GM21786 (cell line): ENCODE results near the gene IQCE.
"Not testable (repeated sequence)": the region's sequence is repeated elsewhere in the genome, so short reads cannot be mapped to it uniquely, and the experiment has no call there.

Source experiments
- ATAC-seq: cut with Tn5 transposase; IDR thresholded peaks from one replicate; pipeline ENCODE4 v1.9.1; 2021; ENCODE audit not compliant: unreplicated experiment

IQCE gene

DNA sequence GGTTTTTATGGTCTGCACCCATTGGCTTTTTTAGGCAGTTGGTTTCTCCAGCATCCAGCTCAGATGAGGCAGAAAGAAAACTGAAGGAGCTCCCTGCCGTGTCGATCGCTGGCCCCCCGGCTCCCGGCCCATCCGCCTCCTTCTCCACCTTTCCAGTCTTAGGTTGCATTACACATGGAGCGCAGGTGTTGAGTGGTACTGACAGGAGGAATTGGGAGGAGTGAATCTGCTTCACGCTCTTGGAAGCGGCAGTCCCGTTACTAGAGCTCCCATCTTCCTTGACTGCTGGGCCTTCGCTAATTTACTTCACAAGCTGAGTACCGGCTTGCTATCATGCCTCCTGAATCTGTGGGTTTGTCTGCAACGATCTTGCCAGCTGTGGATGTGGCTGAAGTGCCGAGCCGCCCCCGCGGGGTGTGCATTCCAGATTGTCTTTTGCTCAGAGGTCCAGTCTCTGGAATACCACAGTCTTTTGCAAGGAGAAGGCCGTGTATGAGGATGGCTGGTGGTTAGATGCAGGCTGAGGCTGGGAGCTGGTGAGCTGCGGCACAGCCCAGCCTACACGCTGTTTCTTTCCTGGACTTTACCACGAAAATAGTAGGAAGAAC, 17.1 kb downstream of the IQCE start:
- no peak for ATAC-seq

DNA sequence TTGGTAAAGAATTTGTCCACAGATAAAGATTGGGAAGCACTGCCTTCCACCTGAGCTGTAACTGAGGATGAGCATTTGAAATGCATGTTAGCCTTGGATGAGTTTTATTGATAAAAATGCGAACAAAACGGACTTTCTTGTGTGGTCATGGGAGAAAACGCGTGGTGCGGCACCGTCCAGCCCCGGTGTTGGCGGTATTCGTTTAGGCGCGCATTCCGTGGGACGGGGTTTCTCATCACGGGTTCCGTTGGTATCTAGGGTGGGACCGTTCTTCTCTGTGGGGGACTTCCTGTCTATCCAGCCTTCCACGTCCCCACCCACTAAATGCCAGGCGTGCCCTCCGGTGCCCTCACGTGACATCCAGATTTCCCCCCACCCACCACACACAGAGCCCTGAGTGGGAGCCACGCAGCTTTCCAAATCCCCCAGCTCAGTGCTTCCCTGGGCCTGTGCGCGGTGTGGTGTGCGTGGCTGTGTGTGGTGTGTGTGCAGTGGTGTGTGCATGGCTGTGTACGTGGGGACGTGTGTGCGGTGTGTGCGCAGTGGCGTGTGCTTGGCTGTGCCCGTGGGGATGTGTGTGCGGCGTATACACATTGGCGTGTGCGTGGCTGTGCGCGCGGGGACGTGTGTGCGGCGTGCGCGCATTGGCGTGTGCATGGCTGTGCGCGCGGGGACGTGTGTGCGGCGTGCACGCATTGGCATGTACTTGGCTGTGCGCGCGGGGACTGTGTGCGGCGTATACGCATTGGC, 18.1 kb downstream of the IQCE start:
- ATAC-seq = no peak

DNA sequence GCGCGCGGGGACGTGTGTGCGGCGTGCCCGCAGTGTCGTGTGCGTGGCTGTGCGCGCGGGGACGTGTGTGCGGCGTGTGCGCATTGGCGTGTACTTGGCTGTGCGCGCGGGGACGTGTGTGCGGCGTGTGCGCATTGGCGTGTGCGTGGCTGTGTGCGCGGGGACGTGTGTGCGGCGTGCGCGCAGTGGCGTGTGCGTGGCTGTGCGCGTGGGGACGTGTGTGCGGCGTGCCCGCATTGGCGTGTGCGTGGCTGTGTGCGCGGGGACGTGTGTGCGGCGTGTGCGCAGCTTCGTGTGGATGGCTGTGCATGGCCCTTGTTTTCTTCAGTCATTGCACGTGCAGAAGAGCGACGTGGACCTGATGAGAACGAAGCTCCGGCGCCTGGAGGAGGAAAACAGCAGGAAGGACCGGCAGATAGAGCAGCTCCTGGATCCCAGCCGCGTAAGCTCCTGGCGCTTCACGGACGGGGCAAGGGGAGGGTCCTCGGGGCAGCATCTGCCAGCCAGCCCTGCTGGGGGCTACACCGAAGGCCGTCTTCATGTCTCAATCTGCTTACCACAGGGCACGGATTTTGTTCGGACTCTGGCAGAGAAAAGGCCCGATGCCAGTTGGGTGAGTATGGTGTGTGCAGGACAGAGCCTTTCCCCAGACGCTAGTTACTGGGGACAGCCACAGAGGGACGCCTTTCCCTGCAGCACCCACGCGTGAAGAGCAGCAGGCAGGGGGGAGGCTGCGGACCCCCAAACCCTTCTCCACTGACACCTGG, 19.3 kb downstream of the IQCE start:
- ATAC-seq = no peak

DNA sequence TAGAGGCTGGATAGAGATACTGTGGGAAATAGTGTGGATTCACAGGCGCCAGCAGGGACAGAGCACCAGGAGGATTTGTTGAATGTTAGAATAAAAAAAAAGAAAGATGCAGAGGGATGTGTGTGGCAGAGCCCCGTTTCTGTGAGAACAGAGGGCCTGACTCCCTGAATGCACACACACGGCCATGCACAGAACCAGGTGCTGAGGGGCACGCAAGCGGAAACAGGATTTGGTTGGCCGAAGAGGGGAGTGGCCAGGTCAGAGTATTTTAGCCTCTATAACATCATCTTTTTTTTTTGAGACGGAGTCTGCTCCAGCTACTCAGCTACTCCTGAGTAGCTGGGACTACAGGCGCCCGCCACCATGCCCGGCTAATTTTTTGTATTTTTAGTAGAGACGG, 21.9 kb downstream of the IQCE start:
- no peak for ATAC-seq

DNA sequence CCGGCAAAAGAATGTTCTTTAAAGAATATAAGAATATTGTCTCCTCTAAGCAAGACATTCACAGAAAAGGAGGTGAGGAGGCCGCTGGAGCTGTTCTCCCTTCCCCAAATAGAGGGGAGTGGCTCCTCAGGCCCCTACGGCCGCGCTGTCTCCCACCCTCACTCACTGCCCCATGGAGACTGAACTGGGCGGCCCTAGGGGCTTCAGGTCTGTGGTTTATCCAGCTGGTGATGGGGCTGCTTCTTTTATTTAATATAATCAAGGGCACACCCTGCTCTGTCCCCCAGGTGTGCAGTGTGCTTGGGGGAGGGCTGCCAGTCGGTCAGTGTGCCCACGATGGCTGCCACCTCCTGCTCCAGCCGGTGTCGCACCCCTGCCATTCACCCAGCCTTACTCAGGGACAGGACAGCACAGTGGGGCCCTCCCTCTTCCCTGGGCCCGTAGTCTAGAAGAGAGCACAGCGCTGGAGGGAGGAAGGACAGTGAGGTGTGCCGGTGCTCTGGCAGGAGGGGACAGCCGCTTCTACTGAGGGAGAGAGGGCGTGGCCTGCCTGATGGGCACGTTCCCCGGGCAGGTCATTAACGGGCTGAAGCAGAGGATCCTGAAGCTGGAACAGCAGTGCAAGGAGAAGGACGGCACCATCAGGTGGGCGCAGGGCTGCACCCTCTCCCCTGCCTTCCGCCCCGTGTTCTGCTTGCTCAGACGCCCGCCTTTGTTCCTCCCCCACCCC, 23.4 kb downstream of the IQCE start:
- no peak for ATAC-seq

DNA sequence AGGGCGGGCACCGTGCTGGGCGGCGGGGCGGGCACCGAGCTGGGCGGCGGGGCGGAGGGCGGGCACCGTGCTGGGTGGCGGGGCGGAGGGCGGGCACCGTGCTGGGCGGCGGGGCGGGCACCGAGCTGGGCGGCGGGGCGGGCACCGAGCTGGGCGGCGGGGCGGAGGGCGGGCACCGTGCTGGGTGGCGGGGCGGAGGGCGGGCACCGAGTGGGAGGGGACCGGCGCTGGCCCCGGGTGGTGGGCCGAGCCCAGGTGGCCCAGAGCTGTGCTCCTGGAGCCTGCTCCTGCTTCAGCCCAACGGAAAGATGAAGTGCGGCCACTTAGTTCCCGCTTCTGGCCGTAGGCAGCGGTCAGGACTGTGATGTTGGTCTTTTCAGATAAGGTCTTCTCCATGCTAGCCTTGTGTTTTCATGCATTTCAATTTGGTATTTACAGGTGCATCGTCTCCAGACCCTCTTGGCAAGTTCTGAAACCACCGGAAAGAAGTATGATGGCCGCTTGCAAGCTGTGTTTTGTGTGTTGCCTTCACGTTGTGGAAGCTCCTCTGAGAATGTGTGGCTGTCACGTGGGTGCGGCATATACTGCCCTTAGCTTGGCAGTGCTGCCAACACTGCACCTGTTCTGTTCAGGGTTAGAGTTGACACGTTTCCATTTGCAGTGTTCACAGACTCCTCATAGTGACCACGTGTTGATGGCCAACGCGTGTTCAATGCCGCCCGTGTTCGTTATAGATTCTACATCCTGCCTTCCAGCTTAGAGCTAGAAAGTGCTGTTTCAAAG, 25.2 kb downstream of the IQCE start:
- ATAC-seq = no peak

DNA sequence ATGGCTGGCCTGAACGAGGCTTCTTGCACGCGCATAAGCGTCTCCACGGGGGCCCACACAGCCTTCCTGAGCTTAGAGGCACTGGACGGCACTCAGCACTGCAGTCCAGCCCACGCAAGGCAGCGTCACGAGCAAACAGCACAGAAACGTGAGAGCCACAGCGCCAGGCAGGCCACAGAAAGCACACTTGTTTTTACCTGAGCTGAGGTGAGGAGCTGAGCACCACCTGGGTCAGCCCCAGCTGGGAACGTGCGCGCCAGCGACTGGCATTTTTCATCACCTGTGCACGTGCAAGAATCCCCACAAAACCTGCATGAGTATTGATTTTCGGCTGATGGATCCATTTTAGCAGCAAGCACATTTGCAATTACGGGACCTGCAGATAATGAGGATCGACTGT, 26.7 kb downstream of the IQCE start:
- ATAC-seq = no peak

DNA sequence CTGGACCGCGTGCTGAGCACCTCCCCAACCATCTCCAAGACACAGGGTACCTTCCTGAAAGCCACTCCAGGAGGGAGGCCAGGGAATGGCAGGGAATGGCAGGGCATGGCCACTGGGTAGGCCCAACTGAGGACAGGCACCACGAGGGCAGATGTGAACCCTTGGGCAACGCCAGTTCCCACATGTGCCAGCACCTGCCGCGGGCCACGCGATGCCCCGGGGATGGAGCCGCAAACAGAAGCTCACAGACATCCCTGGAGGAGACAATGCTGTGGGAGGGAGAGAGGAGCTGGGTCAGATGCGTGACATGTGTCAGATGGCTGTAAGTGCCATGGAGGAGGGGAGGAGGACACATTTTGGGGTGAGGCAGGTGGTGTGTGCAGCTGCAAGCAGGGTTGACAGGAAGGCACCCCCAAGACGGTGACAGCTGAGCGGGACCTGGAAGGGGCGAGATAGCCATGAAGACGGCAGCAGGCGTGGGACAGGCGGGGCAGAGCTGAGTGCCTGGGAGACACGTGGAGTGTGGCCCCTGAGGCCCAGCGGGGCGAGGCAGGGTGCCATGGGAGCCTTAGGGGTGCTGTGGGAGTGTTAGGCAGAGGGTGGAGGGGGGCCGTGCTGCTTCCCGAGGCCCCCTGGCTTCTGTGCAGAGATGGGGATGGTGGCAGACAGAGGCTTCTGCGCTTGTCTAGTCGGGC, 27.7 kb downstream of the IQCE start:
- ATAC-seq = no peak

DNA sequence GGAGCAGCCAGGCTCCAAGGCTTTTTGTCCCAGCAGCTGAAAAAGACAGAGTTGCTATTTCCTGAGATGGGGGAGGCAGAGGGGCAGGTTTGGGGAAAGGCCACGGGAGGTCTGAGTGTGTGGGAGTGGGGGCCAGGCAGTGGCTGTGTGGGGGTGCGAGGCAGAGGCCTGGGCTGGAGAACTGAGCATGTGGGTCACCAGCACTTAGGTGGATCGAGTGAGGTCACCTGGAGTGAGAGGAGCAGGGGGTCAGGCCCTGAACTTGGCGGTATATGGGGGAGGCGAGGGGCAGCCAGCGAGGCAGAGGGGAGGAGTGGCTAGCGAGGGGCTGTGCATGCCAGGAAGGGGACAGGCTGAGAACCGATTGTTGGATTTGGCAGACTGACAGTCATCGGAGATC, 28.4 kb downstream of the IQCE start:
- no peak for ATAC-seq

DNA sequence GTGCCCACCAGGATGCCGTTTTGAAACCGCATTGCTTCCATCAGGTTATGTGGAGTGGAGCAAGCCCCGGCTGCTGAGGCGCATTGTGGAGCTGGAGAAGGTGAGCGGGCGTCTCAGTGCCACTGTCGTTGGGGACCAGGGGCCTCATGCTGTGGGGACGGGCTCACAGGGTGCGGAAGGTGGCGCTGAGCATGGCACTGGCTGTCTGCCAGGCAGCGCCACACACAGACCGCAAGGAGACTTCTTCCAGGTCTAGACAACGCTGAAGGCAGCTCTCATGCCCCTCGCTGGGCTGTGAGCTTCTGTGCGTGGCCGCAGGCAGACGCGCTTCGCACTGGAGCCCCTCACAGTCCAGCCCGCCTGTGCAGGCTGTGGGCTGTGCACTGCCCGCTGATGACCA, 29.0 kb downstream of the IQCE start:
- ATAC-seq = no peak

DNA sequence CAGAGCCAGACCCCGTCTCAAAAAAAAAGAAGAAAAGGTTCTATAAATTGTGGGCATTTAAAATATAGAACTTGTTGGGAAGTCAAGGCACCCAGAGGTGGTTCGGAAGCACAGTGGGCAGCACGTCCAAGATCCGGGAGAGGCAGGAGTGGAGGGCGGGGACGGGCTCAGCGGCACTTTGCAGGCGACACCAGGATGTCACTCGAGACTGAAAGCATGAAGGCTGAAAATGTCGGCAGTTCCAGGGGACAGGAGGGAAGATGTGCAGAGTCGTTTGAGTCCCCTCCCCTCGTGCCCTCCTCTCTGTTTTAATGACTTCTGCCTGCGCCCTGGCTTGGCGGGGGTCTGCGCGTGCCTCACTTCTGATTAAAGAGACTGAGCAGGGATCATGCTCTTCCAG, 30.6 kb downstream of the IQCE start:
- ATAC-seq = no peak

DNA sequence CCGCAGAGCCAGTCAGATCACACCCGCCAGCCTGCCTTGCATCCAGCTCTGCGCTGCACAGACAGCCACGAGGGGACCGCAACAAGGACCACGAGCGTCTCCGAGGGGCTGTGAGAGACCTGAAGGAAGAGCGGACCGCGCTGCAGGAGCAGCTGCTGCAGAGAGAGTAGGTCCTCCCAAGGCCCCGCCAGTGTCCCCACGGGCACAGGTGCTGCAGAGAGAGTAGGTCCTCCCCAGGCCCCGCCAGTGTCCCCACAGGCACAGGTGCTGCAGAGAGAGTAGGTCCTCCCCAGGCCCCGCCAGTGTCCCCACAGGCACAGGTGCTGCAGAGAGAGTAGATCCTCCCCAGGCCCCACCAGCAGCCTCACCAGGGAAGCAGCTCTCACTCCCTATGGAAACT, 31.2 kb downstream of the IQCE start:
- ATAC-seq = not testable (repeated sequence)

DNA sequence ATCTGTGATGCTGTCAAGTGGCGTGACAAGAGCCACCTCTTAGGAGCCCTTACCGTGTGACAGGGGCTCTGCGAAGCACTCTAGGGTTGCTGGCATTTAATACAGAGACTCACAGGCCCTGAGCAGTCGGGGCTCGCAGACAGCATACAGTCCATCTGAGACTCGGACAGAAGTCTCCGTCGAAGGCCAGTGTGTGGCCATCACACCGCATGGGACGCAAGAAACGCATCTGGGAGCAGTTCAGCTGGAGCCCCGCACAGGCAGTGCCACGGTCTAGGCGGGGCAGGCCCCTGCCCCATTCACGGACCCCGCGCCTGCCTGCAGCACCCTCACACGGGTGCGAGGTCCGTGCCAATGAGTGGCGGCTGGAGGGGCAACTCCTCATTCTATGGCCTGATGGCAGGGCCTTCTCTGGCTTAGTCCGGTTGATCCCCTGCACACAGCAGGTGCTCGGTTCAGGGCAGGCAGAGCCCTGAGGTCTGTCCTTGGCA, 33.6 kb downstream of the IQCE start:
- no peak for ATAC-seq

DNA sequence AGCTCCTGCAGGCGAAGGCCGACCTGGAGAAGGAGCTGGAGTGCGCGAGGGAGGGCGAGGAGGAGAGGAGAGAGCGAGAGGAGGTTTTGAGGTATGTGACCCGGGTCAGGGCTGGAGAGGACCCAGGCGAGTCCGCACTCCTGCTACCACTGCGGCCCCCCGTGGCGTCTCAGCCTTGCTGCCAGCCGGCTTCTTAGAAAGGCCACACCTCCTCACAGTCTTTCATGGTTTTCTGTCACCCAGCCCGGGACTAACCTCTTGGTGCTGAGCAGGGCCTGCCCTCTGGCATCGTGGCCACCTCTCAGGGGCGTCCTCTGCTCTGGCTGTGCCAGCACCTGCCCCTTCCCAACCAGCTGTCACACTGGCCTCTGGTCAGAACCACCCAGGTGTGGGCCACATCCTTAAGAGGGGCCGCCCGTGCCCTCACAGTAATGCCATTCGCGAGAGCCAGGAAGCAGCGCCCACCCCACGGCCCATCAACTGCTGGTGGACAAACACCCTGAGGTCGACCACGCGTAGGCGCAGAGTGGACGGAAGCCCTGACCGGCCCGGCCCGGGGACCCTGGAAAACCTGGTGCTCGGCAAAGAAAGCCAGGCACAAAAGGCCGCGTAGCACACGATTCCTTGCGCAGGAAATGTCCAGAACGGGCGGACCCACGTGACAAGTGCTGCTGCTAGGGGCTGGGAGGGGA, 34.4 kb downstream of the IQCE start:
- ATAC-seq = no peak

DNA sequence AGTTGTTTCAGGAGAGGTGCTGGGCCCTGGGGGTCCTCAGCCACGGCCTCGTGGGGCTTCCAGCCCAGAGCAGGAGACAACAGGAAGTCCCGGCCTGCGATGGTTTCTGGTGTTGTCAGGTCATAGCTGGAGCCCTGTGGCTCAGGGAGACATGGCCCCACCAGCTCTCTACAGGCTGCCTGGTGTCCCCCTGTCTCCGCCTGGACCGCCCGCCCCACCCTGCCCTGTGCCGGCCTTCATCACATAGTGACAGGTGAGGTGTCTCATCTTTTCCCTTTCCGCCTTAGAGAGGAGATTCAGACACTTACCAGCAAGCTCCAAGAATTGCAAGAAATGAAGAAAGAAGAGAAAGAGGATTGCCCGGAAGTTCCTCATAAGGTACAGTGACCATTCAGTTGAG, 35.8 kb downstream of the IQCE start:
- ATAC-seq = no peak

DNA sequence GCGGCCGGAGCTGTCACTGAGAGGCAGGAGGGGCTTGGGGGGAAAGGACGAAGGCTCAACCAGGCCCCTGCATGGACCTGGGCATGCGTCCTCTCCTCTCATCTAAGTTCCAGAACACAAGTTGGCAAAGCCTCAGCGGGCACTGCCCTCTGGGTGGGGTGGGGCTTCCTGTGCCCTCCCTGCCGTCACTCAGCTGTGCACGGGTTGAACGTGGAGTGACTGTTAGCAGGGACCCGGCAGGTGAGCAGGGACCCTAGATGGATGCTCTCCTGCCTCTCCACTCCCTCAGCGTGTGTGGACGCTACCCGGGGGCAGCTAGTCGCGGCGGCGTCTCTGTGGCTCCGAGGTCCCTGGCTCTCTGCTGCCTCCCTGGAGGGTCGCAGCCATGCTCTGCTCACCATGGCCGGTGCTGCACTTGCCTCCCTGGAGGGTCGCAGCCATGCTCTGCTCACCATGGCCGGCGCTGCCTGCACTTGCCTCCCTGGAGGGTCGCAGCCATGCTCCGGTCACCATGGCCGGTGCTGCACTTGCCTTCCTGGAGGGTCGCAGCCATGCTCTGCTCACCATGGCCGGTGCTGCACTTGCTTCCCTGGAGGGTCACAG, 36.6 kb downstream of the IQCE start:
- ATAC-seq = no peak

DNA sequence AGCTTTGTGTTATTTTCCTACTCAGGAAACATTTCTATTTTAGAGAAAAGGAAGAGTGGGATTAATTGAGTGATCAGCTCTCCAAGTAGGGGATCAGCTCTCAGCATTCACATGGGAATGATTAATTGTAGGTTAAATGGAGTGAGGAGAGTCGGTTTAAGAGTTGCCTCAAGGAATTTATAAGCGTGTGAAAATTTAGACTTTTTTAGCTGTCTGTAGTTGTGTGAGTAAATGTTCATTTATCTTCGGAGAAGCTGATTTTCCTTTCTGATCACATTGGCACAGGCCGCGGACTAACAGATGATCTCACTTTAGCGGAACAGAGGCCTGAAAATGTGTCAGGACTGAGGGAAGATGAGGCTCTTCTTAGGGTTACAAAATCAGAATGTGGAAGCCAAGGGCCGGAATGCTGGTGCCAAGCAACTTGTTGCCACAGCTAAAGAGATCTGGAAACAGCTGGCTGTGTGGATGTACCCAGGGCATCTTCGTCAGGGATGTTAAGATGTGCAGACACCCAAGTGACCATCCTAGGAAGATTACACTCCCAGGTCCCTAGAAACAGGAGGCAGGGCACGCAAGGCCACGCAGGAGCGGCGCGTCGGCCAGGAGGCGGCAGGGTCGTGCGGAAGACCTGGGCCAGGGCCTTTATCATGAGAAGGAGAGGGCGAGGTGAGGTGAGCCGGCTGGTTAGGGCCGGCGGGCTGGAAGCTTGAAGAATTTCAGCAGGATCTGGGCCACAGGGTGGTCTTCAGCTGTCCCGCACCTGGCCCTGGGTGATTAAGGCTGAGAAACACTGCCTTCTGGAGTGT, 37.9 kb downstream of the IQCE start:
- no peak for ATAC-seq

DNA sequence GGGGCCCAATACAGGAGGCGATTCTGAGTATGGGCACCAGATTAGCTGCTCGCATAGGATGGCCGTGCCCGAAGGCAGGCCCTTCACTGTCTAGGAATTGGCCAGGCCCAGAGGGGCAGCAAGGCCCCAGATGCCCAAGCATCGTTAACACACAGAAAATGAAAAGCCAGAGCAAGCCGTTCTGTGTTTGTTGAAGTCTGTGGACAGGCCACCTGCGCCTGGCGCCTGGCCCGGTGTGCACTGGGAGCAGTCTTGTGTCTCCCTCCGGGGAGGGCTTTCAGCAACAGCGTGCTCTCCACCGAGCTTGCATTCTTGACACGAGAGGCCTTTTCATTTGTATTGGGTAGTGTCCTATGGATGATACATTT, 38.5 kb downstream of the IQCE start:
- ATAC-seq = no peak
